Measurements from ENCODE around the gene KLLN.
"Not testable (repeated sequence)": the region's sequence is repeated elsewhere in the genome, so short reads cannot be mapped to it uniquely, and the experiment has no call there.

The KLLN gene

DNA sequence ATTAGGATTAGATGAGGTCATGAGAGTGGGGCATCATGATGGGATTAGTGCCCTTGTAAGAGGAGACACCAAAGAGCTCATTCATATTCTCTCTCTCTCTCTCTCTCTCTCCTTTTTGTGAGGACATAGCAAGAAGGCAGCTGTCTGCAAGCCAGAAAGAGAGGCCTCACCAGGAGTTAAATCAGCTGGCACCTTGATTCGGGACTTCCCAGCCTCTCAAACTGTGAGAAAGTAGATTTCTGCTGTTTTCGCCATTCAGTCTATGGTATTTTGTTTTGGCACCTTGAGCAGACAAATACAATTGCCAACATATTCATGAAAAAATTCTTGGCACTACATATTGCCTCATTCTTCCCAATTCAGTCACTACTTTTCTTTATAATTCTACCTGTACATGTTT, 24.7 kb downstream of the KLLN start:
- DNase-seq: no peak

DNA sequence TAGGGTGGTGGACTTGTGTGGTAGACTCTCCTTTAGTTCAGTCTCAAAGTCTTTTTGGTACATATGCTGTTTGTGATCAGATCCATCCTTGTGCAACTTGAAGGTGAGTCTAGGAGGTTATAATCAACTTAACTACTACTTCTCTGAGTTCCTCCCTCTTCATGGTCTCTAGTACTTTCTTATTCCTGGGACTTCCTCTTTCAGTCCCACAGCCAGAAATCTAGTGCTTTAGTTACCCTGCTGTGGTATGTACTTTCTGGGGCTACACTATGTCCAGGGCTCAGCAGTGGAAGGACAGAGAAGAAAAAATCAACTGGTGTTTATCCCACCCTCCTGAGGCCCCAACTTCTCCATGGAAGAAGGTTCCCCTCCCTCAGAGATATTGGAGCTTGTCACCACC, 25.9 kb downstream of the KLLN start:
- no peak for DNase-seq

DNA sequence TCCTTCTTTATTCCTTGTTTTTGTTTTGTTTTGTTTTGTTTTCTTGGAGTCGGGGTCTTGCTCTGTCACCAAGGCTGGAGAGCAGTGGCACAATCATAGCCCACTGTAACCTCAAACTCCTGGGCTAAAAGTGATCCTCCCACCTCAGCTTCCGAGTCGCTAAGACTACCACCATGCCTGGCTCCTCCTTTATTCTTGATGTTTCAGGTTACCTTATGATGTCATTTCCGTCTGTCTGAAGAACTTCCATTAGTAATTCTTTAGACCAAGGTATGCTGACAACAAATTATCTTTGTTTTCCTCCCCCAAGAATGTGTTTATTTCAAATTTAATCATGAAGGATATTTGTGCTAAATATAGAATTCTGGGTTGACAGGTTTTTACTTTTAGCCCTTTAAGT, 27.2 kb downstream of the KLLN start:
- no peak for DNase-seq

DNA sequence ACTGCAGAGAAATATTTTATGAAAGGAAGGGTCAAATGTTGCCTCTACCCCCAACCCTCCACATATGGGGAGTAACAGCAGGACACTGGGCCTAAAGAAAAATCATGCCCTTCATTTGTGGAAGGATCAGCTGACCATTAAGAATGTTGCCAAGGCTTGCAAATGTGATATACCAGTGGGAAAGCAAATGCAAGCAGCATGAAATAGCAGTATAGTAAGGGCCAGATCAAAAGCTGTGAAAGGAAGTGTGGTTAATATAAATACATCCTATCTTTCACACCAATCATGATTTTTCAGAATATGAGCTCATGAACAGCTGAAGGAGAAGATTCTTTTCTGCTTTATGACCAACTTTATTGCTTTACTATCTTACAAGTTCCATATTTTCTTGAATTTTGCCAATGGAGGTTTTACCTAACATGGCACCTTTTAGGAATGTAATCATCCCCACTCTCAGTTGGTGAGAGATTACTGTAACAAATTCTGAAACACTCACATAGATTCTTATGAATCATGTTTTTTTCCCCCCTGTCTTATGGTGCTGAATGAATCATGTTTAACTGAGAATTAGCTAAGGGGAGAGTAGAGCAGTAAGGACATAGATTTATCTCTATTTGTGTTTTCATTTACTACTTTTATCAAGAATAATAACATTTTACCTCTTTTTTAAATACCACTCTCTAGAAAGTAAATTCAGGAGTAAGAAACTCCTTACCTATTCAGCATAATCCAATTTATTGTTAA, 33.2 kb downstream of the KLLN start:
- DNase-seq: no peak

DNA sequence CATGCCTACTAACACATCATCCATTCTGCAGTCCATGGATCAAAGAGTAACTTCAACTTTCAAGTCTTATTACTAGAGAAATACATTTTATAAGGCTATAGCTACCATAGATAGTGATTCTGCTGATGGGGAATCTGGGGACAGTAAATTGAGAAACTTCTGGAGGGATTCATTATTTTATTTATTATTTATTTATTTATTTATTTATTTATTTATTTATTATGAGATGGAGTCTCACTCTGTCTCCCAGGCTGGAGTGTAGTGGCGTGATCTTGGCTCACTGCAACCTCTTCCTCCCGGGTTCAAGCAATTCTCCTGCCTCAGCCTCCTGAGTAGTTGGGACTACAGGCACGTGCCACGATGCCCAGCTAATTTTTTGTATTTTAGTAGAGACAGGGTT, 34.3 kb downstream of the KLLN start:
- not testable (repeated sequence) for DNase-seq

DNA sequence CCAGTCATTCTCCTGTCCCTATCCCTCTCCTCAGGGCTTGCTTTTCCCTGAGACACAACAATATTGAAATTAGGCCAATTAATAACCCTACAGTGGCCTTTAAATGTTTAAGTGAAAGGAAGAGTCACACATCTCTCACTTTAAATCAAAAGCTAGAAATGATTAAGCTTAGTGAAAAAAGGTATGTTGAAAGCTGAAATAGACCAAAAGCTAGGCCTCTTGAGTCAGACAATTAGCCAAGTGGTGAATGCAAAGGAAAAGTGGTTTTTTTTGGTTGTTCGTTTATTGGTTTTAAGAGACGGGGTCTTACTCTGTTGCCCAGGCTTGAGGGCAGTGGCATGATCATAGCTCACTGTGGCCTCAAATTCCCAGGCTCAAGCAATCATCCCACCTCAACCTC, 35.7 kb downstream of the KLLN start:
- no peak for DNase-seq

DNA sequence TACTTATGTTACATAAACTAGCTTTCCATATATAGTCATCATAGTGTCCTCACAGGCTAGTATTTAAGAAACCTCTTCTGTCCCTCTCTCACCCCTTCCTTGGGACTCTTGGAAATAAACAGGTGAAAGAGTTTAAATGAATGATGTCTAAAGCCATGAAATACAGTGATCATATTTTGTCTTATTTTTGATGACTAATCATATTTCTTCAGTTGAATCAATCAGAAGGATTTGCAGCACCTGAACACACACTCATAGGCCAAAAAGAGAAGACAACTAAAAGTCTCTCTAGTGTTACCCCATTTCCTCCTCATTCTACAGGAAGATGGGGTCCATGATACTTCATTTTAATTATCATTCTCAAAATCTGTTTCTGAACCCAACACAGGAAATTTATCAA, 36.7 kb downstream of the KLLN start:
- DNase-seq: no peak

DNA sequence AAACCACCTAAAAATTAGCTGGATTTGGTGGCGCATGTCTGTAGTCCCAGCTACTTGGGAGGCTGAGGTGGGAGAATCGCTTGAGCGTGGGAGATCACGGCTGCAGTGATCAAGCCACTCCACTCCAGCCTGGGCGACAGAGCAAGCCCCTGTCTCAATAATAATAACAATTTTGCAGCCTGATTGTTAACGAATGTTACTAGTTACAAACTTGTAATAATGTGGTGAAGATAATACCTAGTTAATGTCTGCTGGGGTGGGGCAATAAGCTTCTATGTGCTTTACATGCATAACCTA, 44.1 kb downstream of the KLLN start:
- DNase-seq: no peak

DNA sequence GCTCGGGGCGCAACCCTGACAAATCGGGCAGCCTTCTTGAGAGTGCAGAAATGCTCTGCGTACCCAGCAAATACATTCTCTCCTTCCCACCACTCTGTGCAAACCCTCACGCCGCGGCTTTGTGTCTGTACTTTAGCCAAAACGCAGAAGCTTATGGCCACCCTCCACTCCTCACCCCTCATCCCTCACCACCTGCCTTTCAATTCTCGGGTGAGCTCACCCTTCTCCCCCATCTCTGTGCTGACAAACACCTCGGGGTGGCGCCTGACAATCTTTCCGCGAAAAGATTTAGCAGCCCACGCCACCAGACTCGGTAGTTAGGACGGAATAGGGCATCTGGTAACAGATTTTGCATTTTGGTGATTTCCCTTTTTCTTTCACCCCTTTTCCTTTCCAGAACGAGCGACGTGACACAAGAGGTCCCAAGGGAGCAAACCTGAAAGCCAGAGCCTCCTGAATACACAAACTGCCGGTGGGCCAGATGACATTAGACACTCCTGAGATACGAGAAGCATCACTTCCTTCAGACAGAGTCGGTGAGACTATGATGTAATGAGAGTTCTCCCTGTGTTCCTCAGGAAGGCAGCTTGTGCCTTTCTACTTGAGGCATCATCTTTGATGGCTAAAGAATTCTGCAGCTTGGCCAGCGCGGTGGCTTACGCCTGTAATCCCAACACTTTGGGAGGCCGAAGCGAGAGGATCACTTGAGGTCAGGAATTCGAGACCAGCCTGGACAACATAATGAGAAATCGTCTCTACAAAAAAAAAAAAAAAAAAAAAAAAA, 44.6 kb downstream of the KLLN start:
- peak; percentile 53 for DNase-seq

DNA sequence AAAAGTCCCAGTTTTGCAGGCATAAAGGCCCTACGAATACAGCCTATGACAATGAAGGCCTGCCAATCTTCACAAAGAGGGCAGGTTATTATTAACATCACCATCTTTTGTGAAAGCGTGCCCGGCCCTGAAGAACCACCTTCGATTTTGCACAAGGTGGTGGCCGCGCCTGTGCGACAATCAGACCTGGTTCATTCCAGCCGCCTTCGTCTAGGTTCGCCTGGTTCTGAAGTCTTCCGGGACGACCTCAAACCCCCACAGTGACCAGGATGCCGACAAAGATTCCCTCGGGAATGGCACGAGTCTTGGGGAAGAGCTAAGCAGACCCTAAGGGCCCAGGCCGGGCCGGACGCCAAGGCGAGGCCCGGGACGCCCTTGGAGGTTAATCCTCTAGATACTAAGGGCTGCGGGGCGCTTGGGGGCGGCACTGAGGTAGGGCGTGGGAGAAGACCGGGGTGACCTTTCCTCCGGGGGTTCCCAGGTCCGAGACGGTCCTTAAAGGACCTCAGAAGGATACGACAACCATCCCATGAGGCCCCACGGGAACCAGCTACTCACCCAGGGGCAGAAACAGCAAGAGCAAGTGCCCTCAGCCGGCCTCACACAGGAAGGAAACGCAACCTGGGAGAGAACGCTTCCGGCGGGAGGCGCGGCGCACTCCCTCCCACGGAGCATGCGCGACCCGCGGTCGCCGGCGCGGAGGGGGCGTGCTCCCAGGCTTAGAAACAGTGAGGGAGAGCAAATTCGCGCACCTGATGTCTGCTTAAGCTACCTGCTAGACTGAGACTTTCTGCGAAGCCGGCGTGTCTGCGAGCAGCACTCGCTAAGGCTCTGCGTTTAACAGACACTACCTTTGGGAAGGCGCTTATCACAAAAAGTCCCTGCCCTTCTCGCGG, 45.5 kb downstream of the KLLN start, which contains the start of gene ATAD1:
Gene ATAD1 (minus strand): TSS at position 618 of the 896 bp plus-strand sequence. CDS start 3,627 bp downstream, outside the sequence.
- peak; percentile 76 for DNase-seq

DNA sequence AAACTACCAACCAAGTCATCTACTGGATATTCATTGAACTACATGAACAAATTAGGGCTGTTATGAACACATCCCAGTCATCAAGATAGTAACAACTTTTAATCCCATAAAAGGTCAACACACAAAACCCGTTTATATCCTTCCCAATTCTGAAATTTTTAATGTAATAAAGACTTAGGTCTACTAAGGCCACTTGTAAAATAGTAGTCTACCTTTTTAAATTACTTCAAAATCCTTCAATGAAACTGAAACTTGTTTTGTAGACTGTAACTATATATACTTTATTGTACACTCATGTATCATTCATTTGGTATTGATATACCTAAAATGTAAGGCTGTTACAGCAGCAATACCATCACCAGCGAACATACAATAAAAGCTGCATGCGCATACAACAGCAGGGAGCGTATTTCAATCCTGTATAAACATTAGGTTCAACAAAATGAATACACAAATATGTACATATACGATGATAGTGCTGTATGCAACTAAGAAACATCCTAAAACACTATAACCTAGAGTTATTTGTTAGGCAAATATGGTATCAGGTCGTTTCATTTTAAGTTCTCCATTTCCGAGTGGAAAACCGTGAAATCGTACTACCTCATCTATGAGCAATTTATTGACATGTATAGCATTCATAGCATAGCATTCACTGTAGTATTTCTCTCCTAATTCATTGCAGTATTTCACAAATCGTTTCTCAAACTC, 46.3 kb downstream of the KLLN start:
- DNase-seq: no peak

DNA sequence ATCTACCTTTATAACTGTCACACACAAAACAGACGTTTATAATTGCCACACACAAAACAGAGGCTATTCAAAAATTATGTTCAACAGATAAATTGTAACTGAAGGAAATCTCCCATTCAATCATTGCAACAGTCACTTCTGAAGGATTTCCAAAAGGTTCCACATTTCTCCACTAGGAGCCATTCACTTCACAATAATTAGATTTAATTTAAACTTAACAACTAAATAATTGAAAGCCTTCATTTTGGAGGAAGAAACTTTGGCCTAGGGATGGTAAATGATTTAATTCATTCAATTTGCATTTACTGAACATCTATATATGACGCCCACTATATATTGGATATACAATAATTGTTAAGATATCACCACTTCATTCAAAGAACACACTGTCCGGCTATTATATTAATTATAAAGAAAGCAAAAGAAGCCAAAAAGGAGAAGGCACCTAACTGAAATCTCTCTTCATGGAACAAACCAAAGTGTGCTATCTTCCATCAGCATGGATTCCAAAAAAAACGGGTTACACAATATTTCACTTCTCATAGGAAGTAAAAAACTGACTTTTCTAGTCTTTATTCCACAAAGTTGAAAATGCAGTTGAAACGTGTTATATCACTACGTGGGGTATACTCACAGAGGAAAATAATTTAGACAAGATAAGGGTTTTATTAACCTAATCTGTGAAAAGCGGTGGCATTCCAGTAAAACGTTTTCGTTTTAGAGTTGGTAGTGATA, 47.0 kb downstream of the KLLN start:
- DNase-seq: no peak
